WTC11 (cell line): Measurements from ENCODE around the gene CSH2. TPM values are rescaled to one million over a fixed set of nuclear protein-coding genes. Genes with fewer than 3 reads are reported as not detected.

Source experiments
- ATAC-seq: fragments of 200-7000 bp; cut with Tn5 transposase; 2 replicates; pipeline ENCODE4 v1.10.0; 2021; ENCODE audit warnings: mild to moderate bottlenecking, moderate library complexity
- CTCF ChIA-PET: fragments of 300-600 bp; sonication (Branson Sonifier 250); formaldehyde crosslinking; loops from one replicate; lab custom pipeline; 2021; ENCODE audit warnings: antibody characterized with exemption; lab: Charles Lee
- POLR2A ChIA-PET: fragments of 350-600 bp; sonication (Branson Sonifier 250); formaldehyde crosslinking; loops from one replicate; lab custom pipeline; 2021; ENCODE audit warnings: antibody characterized with exemption; lab: Charles Lee
- DNase-seq: peaks from one replicate; pipeline ENCODE4 v3.0.0; 2021; ENCODE audit warnings: low spot score
- H3K27ac Mint-ChIP-seq: 2 replicates; pipeline ENCODE4 v1.8.0; 2021; ENCODE audit warnings: mixed read lengths
- H3K27me3 Mint-ChIP-seq: 2 replicates; pipeline ENCODE4 v1.8.0; 2021; ENCODE audit warnings: low read depth, mild to moderate bottlenecking, moderate library complexity, mixed read lengths
- H3K36me3 Mint-ChIP-seq: 2 replicates; pipeline ENCODE4 v1.8.0; 2021; ENCODE audit warnings: mixed read lengths
- H3K4me1 Mint-ChIP-seq: 2 replicates; pipeline ENCODE4 v1.8.0; 2022; ENCODE audit warnings: mixed read lengths
- H3K4me3 Mint-ChIP-seq: 2 replicates; pipeline ENCODE4 v1.8.0; 2021; ENCODE audit warnings: mild to moderate bottlenecking, moderate library complexity, mixed read lengths
- H3K9me3 Mint-ChIP-seq: 2 replicates; pipeline ENCODE4 v1.8.0; 2021; ENCODE audit warnings: mixed read lengths
- AFF4 ChIP-seq: sonication (generic); formaldehyde crosslinking; IDR thresholded peaks from 2 replicates; pipeline ENCODE4 v1.8.1; 2023; ENCODE audit warnings: mild to moderate bottlenecking, missing genetic modification reagents, borderline replicate concordance
- ATF1 ChIP-seq: sonication (generic); formaldehyde crosslinking; IDR thresholded peaks from 2 replicates; pipeline ENCODE4 v1.8.1; 2023; ENCODE audit warnings: mild to moderate bottlenecking, moderate library complexity, missing genetic modification reagents
- ELF4 ChIP-seq: sonication (generic); formaldehyde crosslinking; IDR thresholded peaks from 2 replicates; pipeline ENCODE4 v1.8.1; 2022; ENCODE audit warnings: low read depth, mild to moderate bottlenecking, moderate library complexity, missing genetic modification reagents
- ETV6 ChIP-seq: sonication (generic); formaldehyde crosslinking; IDR thresholded peaks from 2 replicates; pipeline ENCODE4 v1.8.1; 2022; ENCODE audit warnings: mild to moderate bottlenecking, missing genetic modification reagents
- FOXK1 ChIP-seq: sonication (generic); formaldehyde crosslinking; IDR thresholded peaks from 2 replicates; pipeline ENCODE4 v1.8.0; 2022; ENCODE audit warnings: mild to moderate bottlenecking, moderate library complexity, missing genetic modification reagents
- FOXP1 ChIP-seq: sonication (generic); formaldehyde crosslinking; IDR thresholded peaks from 2 replicates; pipeline ENCODE4 v1.8.0; 2022; ENCODE audit warnings: missing genetic modification reagents, mild to moderate bottlenecking, moderate library complexity, borderline replicate concordance
- GABPB1 ChIP-seq: sonication (generic); formaldehyde crosslinking; IDR thresholded peaks from 2 replicates; pipeline ENCODE4 v1.8.1; 2023; ENCODE audit warnings: mild to moderate bottlenecking, missing genetic modification reagents
- HMGA2 ChIP-seq: fragments of 250-450 bp; sonication (Bioruptor Pico); IDR thresholded peaks from 2 replicates; pipeline ENCODE4 v1.4.0; 2021; ENCODE audit warnings: mild to moderate bottlenecking, moderate library complexity
- HMGXB4 ChIP-seq: sonication (generic); formaldehyde crosslinking; IDR thresholded peaks from 2 replicates; pipeline ENCODE4 v1.8.1; 2023; ENCODE audit warnings: mild to moderate bottlenecking, moderate library complexity, missing genetic modification reagents
- JAZF1 ChIP-seq: fragments of 250-450 bp; sonication (Bioruptor Pico); IDR thresholded peaks from 2 replicates; pipeline ENCODE4 v1.9.0; 2021; ENCODE audit warnings: moderate library complexity, mild to moderate bottlenecking, inconsistent platforms
- MXD4 ChIP-seq: fragments of 250-450 bp; sonication (Bioruptor Pico); IDR thresholded peaks from 2 replicates; pipeline ENCODE4 v1.8.0; 2021; ENCODE audit warnings: mild to moderate bottlenecking, moderate library complexity, borderline replicate concordance
- MYBL2 ChIP-seq: sonication (generic); formaldehyde crosslinking; IDR thresholded peaks from 2 replicates; pipeline ENCODE4 v1.8.1; 2023; ENCODE audit warnings: mild to moderate bottlenecking, moderate library complexity, missing genetic modification reagents
- RELA ChIP-seq: sonication (generic); formaldehyde crosslinking; IDR thresholded peaks from 2 replicates; pipeline ENCODE4 v1.8.1; 2022; ENCODE audit warnings: missing genetic modification reagents, mild to moderate bottlenecking, borderline replicate concordance
- RORB ChIP-seq: fragments of 250-450 bp; sonication (Bioruptor Pico); IDR thresholded peaks from 2 replicates; pipeline ENCODE4 v1.9.0; 2021; ENCODE audit warnings: mild to moderate bottlenecking
- SMAD3 ChIP-seq: sonication (generic); formaldehyde crosslinking; IDR thresholded peaks from 2 replicates; pipeline ENCODE4 v1.8.0; 2022; ENCODE audit warnings: missing genetic modification reagents, mild to moderate bottlenecking, borderline replicate concordance
- SMAD4 ChIP-seq: sonication (generic); formaldehyde crosslinking; IDR thresholded peaks from 2 replicates; pipeline ENCODE4 v1.8.0; 2022; ENCODE audit warnings: mild to moderate bottlenecking, missing genetic modification reagents
- SOX15 ChIP-seq: fragments of 250-450 bp; sonication (Bioruptor Pico); IDR thresholded peaks from 2 replicates; pipeline ENCODE4 v1.9.0; 2021; ENCODE audit warnings: mild to moderate bottlenecking
- TCF7 ChIP-seq: sonication (generic); formaldehyde crosslinking; IDR thresholded peaks from 2 replicates; pipeline ENCODE4 v1.8.0; 2022; ENCODE audit warnings: mild to moderate bottlenecking, low read depth, missing genetic modification reagents, moderate library complexity
- TEAD4 ChIP-seq: sonication (generic); formaldehyde crosslinking; IDR thresholded peaks from 2 replicates; pipeline ENCODE4 v1.8.0; 2022; ENCODE audit warnings: mild to moderate bottlenecking, missing genetic modification reagents
- ZNF121 ChIP-seq: sonication (generic); formaldehyde crosslinking; IDR thresholded peaks from 2 replicates; pipeline ENCODE4 v1.8.0; 2023; ENCODE audit warnings: missing genetic modification reagents
- ZNF263 ChIP-seq: sonication (generic); formaldehyde crosslinking; IDR thresholded peaks from 2 replicates; pipeline ENCODE4 v1.8.1; 2022; ENCODE audit warnings: low read depth, mild to moderate bottlenecking, moderate library complexity, missing genetic modification reagents
- ZNF317 ChIP-seq: sonication (generic); formaldehyde crosslinking; IDR thresholded peaks from 2 replicates; pipeline ENCODE4 v1.8.1; 2023; ENCODE audit warnings: low read depth, mild to moderate bottlenecking, moderate library complexity, missing genetic modification reagents, borderline replicate concordance
- ZNF671 ChIP-seq: fragments of 250-450 bp; sonication (Bioruptor Pico); IDR thresholded peaks from 2 replicates; pipeline ENCODE4 v1.8.0; 2021; ENCODE audit warnings: mild to moderate bottlenecking
- total RNA-seq: library from RNA; stranded (reverse); gene quantifications from 3 replicates; pipeline ENCODE4 v1.2.3, GENCODE V29; 2021
- TF ChIP-seq, protein P1 (sequence below): sonication (generic); formaldehyde crosslinking; IDR thresholded peaks from 2 replicates; pipeline ENCODE4 v1.8.1; 2022; ENCODE audit warnings: mild to moderate bottlenecking, moderate library complexity, missing genetic modification reagents
- TF ChIP-seq, protein P2 (sequence below): fragments of 250-450 bp; sonication (Bioruptor Pico); conservative IDR thresholded peaks from 2 replicates; pipeline ENCODE4 v1.9.0; 2021; ENCODE audit warnings: mild to moderate bottlenecking

CSH2 gene
- total RNA-seq, 1 experiment from 2014 or later = not detected

- no peak for DNase-seq
- peaks cover 67% of the 10 kb centered on the region for H3K36me3 Mint-ChIP-seq
- no peak overlapping the region for H3K27ac Mint-ChIP-seq
- no peak overlapping the region for H3K4me3 Mint-ChIP-seq
- no peaks in the 10 kb centered on the region for H3K27me3 Mint-ChIP-seq
- no peak for ATAC-seq
- TF ChIP-seq ZNF317 (CRISPR knock-in tag) (no peak), TCF7 (CRISPR knock-in tag) (no peak), MYBL2 (CRISPR knock-in tag) (no peak), HMGXB4 (no peak), SOX15 (no peak), FOXK1 (CRISPR knock-in tag) (no peak), ZNF121 (no peak), TEAD4 (no peak), MXD4 (CRISPR knock-in tag) (no peak), GABPB1 (no peak), ETV6 (no peak), SMAD3 (no peak), FOXP1 (CRISPR knock-in tag) (no peak), RELA (CRISPR knock-in tag) (no peak), RORB (CRISPR knock-in tag) (no peak), SMAD4 (CRISPR knock-in tag) (no peak)
- TF ChIP-seq, protein P1, sequence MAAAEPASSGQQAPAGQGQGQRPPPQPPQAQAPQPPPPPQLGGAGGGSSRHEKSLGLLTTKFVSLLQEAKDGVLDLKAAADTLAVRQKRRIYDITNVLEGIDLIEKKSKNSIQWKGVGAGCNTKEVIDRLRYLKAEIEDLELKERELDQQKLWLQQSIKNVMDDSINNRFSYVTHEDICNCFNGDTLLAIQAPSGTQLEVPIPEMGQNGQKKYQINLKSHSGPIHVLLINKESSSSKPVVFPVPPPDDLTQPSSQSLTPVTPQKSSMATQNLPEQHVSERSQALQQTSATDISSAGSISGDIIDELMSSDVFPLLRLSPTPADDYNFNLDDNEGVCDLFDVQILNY (CRISPR knock-in tag) = no peak
- TF ChIP-seq, protein P2, sequence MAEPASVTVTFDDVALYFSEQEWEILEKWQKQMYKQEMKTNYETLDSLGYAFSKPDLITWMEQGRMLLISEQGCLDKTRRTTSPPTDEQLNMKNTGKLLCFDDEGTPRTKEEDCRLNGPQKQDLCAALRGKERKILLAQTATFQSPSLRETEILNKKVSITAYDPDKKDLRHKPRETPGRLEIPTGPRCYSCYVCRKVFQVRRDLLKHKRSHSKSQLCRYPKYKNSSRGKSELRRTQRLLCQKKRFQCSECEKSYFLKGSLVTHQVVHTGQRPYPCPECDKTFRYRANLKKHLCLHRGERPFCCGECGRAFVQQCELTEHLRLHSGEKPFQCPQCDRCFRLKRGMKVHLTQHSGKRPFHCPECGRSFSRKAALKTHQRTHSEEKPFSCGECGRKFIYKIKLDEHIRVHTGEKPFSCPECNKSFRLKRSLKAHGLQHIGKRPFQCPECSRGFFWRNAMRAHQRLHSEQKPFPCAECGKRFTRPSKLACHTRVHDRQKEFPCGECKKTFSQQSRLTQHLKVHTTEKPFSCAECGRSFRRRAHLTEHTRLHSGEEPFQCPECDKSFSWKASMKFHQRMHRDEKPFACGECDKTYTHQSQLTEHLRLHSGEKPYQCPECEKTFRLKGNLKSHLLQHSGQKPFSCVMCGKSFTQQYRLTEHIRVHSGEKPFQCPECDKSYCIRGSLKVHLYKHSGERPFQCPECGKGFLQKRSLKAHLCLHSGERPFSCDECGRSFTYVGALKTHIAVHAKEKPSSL (CRISPR knock-in tag) = no peak
- no peaks in the 10 kb centered on the region for H3K9me3 Mint-ChIP-seq
- H3K4me1 Mint-ChIP-seq = peaks cover 12% of the 10 kb centered on the region
- CTCF ChIA-PET = no interaction called here
- POLR2A ChIA-PET = no interaction called here
Measured at GRCh38 chr17:63832014-63832413, 41.5 kb downstream of the CSH2 start.

- Mint-ChIP-seq H3K4me1 (peaks cover 12% of the 10 kb centered on the region), H3K9me3 (no peaks in the 10 kb centered on the region), H3K27me3 (no peaks in the 10 kb centered on the region), H3K36me3 (peaks cover 65% of the 10 kb centered on the region), H3K4me3 (no peak overlapping the region), H3K27ac (no peak overlapping the region)
- TF ChIP-seq AFF4 (CRISPR knock-in tag) = no peak
- no peak for TF ChIP-seq ZNF263 (CRISPR knock-in tag)
- TF ChIP-seq HMGA2 (CRISPR knock-in tag) = no peak
- no peak for TF ChIP-seq ZNF671
- no peak for TF ChIP-seq JAZF1 (CRISPR knock-in tag)
- TF ChIP-seq ELF4 = no peak
- no peak for TF ChIP-seq ATF1 (CRISPR knock-in tag)
- DNase-seq (no peak), ATAC-seq (no peak)
- CTCF ChIA-PET = no interaction called here
- POLR2A ChIA-PET = no interaction called here
Measured at GRCh38 chr17:63831505-63831904, 42.0 kb downstream of the CSH2 start.
